DMS79 treated with DMSO at 0.1 percent for 48 hours (cell line): ENCODE measurements around the gene CCNG2.
"Not testable (repeated sequence)": the region's sequence is repeated elsewhere in the genome, so short reads cannot be mapped to it uniquely, and the experiment has no call there.

Experiments
- DNase-seq: peaks from one replicate; lab custom pipeline; 2025; lab: John Stamatoyannopoulos, UW

The CCNG2 gene, protein sequence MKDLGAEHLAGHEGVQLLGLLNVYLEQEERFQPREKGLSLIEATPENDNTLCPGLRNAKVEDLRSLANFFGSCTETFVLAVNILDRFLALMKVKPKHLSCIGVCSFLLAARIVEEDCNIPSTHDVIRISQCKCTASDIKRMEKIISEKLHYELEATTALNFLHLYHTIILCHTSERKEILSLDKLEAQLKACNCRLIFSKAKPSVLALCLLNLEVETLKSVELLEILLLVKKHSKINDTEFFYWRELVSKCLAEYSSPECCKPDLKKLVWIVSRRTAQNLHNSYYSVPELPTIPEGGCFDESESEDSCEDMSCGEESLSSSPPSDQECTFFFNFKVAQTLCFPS

DNA sequence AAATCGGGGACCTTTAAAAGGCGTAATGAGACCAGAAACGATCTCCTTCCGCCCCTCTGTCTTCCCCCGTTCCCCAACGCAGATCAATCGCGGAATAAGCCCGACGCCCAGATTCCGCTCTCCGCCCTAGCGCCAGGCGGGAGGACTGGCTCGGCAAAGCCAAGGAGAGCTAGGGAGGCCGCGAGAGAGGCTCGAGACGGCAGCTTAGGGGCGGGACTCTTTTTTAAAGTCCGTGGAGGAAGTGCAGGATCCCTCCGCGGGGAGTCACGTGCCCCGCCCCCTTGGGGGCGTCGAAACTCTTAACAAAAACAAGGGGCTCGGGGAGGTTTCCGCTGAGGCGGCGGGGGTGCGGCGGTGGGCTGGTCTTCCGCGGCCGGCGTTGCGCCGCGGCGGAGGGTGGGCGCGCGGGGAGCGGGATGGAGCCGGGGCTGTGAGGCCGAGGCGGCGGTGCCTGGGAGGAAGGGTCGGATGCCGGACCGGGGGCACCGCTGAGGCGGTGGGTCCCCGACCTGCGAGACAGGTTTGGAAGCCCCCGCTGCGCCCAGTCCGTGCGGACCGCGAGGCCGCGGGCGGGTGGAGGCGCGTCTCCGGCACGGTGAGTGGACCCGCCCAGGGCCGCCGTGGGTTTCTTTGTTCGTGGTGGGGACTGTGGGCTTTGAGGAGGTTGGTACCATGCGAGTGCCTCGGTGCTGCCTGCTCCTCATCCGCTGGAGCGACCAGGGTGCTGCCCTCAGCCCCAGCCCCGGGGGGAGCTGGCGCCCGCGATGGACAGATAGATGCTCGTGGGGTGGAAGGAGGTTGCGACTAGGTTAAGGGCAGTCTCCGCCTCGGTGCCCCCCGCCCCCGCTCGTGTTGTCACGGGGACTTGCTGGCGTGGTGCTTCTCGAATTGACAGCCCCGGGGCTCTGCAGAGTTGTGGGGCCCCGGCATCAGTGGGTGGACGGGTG, at the start of gene CCNG2:
Gene CCNG2 (plus strand): TSS at position 296 of the 947 bp plus-strand sequence. CDS start 1,326 bp downstream, outside the sequence.
- peak; percentile 95 for DNase-seq

DNA sequence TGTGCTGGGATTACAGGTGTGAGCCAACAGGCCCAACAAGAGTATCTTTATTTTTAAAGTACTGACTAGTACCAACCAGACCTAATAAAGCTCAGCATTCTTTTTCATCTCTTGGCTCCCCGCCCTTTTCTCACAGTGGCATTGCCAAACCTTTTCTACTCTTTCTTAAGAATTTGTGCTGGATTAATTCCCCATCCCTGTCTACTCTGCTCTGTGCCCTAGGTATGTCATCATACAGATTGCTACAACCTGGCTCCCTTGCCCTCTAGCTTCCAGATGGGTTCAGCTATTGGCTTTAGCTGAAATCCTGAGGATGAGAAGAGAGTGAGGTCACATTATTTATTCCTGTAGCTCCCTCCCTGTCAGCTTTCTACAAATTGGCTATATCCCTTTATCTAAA, 46.3 kb upstream of the CCNG2 start:
- DNase-seq: no peak

DNA sequence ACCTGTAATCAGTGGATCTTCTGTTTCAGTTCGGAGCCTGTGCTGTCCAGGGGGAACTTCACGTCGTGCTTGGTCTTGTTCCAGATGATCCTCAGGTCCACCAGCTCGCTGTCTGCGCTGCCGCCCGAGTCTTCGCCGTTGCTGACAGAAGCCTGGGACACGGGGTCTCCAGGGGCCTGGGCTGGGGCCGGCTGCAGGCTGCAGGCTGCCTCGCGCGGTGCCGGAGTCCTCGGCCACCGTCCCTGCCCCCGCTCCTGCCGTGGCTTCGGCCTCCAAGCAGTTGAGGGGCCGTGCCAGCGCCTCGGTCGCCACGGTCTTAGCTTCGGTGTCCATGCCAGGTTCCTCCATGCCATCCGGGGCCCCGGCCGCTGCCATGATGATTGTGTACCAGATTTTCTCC, 43.9 kb upstream of the CCNG2 start:
- no peak for DNase-seq

DNA sequence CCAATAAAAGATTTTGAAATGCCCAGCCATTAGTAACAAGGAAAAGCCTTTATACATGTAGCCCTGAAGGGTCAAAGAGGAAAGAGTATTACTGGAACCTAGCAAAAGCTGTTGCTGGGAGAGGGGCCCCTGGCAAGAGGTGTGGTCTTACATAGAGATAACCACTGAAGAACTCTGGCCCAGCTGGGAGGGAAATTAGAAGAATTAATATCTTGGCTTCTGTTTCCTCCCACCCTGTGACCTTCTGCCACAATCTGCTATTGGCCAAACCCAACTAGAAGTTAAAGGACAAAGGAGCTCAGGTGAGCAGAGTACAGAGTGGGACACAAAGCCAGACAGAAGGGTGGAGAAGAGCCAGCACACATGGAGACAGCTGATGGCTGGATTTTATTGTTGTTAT, 39.3 kb upstream of the CCNG2 start:
- DNase-seq: no peak

DNA sequence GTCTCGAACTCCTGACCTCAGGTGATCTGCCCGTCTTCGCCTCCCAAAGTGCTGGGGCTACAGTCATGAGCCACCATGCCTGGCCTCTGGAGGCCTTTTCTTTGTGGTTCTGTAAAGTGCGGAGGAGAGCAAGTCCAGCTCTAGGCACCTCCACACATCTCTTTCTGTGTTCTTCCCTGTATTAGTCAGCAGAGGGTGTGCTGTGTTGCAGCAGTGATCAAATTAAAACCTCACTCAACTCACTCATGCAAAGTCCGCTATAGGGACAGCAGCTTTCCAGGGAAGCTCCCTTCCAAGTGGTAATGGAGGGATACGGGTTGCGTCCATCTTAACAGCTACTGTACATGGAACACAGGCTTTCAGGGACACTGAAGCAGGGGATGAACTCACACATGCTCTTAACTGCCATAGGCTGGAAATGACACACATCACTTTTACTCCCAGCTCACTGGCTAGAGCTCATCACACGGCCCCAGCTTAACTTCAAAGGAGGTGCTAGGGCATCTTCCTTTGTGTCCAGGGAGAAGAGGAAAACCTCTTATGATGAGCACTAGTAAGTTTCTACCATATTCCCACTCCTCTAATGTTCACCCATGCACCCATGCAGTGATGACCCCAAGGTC, 36.0 kb upstream of the CCNG2 start:
- DNase-seq: no peak

DNA sequence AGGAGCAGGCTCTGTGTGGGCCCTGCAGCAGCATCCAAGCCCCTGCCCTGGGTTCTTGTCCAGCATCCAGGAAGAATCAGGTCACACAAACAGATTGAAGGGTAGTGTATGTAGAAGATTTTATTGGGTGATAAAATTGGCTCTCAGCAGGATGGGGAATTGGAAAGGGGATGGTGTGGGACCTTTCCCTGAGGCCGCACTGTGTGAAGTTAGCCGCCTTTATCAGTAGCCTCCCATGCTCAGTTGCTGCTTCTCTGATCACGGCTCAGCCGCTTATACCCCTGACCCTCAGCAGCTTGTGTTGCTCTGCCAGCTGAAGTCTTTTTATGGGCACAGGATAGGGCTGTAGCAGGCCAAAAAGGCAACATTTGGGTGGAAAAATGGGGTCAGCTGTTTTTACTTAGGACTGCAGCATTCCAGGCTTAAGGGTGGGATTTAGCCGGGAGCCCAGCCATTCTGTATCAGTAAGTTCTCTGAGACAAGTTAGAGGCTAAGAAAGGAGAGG, 35.2 kb upstream of the CCNG2 start:
- DNase-seq: no peak

DNA sequence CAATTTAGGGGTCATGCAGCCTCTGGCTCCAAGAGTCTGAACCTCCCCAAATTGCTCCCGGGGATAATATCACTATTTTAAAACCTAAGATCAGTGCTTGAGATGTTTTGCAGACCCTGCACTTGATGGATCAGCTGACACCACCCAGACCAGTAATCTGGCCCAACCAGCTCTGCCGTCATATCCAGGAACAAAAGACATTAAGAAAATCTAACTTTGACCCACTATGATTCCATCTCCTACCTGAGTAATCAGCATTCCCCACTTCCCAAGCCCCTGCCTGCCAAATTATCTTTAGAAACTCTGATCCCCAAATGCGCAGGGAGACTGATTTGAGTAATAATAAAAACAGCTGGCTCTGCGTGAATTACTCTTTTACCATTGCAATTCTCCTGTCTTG, 34.4 kb upstream of the CCNG2 start:
- no peak for DNase-seq

DNA sequence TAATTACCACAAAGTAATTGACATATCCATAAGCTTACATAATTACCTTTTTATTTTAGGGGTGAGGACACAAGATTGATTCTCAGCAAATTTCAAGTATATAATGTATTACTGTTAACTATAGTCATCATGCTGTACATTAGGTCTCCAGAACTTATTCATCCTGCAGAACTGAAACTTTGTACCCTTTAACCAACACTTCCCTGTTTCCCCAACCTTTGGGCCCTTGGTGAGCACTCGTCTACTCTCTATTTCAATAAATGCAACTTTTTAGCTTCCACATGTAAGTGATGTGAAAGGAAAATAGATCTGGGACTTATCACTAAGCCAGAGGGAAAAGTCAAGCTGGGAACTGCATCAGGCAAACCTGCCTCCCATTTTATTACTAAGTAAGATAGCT, 33.6 kb upstream of the CCNG2 start:
- DNase-seq: no peak

DNA sequence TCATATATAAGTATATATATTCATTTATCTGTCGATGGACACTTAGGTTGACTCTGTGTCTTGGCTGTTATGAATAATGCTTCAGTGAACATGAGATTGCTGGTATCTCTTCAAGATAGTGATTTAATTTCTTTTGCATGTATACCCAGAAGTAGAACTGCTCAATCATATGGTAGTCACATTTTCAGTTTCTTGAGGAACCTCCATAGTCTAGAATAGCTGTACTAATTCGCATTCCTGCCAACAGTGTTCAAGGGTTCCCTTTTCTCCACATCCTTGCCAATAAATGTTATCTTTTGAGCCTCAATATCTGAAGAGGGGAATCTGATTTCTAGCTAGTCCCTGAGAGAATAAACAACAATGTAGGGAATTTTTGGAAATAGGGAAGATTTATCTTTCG, 32.4 kb upstream of the CCNG2 start:
- no peak for DNase-seq

DNA sequence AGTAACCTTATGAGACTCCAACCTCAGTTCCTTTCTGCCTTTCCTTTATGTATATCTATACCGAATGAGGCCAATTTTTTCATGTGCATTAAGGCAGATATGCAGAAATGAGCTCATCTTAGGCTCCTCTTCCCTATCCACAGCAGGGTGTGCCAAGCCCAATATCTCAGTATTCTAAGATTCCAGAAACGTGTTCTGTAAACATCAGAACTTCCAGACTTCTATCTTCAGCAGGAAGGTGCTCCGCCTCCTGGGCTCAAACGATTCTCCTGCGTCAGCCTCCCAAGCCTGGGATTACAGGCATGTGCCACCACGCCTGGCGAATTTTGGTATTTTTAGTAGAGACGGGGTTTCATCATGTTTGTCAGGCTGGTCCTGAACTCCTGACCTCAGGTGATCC, 31.0 kb upstream of the CCNG2 start:
- DNase-seq: no peak

DNA sequence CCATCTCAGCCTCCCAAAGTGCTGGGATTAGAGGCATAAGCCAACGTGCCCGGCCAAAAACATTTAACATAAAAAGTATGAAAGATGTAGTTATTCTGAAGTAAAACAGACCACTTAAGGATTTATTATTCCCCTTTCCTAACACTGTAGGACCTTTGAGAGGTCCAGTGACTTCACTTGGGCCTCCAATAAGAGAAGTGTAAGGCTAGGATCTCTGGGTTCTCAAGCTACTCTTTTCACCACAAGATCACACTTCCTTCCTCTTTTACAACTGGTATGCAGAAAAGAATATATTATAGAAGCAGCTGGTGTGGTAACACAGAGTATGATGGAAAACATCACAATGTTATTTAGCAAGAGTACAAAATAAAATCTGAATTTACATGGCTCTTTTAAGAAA, 30.2 kb upstream of the CCNG2 start:
- no peak for DNase-seq

DNA sequence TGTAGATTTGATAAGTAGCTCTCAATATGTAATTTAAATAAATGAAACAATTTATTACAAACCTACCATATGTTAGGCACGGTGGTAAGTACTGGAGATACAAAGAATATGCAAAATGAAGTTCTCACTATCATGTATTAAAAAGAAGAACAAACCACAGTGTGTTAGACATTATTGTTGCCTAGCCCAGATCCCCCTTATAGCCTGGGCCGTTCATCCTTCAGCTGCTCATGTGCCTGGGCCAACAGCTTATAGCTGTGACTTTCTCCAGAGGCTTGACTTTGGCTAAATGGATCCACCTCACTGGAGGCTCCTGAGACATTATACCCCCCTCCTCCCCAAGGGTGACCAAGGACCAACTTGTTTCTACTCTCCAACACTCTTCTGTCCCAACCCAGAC, 29.8 kb upstream of the CCNG2 start:
- DNase-seq: no peak

DNA sequence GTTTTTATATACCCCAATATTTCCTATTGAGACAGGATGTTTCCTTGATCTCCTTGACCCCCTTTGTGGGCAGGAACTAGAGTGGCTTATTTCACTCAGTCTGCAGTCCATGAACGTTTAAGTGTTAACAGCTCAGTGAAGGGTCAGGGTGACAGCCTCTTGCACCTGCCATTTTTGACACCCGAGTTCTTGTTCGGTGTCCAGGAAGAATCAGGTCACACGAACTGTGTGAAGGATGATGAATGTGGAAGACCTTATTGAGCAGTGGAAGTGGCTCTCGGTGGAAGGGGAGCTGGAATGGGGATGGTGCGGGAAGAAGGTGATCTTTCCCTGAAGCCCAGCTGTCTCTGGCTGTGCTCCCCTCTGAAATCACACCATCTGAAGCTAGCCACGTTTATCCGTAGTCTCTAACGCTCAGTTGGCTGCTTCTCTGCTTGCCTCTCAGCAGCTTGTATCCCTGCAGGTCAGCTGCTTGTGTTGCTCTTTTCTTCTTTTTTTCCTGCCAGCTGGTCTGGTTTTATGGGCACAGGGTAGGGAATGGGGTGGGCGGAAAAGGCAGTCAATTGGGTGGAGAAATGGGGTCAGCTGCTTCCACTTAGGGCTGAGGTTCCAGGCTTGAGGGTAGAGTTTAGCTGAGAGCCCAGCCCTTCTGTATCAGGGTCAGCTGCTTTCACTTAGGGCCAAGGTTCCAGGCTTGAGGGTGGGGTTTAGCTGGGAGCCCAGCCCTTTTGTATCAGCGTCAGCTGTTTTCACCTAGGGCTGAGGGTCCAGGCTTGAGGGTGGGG, 29.0 kb upstream of the CCNG2 start:
- no peak for DNase-seq

DNA sequence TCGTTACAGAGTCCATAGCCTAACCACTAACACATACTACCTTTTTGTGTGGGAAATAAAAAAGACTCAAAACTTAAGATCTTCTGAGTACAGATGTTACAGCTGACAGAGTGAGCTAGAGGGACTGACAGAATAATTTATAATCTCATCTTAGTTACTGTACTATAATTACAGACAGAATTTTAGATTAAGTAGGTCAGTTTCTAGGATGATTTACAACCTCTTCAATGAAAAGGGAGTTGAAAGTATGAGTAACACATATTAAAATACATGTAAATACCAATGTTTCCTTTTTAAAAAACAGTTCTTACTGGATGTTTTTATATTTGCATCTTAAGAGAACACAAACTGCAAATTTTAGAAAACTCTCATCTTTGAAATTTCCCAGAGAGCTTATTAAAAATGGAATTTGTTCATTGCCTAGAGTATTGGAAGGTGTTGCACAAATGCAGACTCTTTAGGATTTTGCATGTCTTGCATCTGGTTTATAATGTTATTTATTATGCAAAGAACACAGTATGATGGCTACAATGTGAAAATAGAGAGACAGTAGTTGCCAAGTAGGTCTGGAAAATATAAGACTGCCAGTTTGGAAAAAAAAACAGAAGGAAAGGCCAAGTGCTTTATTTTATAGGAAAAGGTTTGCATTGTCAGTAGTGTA, 24.2 kb upstream of the CCNG2 start:
- DNase-seq: no peak

DNA sequence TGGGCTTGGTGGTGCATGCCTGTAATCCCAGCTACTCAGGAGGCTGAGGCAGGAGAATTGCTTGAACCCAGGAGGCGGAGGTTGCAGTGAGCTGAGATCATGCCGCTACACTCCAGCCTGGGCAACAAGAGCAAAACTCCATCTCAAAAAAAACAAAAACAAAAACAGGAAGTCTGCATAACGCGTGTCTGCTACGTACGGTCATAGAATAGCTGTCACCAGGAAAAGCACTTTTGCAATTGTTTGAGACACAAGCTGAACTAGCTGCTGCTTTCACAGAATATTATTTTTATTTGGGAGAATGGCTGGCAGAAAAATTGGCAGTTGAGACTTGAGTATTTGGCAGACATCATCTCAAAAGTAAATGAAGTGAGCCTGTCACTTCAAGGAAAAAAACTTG, 19.6 kb upstream of the CCNG2 start:
- DNase-seq: not testable (repeated sequence)

DNA sequence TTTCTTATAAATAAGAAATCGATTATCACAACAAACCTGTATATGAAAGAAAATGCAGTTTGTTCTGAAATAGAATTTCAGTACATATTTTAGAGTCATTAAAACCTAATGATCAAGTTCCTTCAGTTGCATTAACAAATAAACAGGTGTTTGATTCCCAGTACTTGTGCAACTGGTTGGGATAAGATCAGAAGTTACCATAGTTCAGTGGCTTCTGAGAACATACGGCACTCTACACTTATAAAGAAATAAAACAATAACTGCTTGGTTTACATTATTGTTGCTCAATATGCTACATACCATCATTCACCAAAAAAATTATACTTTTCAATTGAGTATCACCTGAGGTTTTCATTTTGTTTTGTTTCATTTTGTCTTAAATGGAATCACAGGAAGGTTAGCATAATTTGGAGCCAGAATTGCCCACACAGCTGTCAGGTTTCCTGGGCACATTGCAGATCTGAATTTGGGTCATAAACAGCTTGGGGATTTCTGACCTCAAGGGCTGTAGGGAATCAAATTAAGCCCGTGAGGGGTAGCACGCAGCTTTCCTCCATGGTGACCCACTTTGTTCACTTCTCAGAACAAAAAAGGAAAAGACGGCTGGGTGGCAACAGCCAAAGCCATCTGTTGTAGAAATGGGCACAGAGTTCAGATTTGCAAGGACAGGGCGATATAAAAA, 14.9 kb upstream of the CCNG2 start:
- DNase-seq: no peak

DNA sequence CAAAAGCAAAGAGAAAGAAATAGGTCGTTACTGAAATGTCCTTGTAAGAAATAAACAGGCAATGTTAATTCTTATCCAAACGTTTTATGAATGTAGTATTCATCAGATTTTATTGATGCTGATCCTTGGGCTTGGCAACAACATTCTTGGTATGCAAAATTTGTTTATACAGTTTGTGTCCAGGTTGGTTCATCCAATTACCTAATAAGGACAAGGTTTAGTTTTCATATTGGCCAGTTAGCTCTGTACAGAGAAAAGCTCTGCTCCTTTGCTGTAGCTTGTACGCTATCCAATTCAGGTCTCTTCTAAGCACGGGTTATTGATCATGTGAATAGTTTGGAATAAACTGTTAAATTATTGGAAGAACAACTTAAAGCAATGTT, 14.4 kb upstream of the CCNG2 start:
- no peak for DNase-seq

DNA sequence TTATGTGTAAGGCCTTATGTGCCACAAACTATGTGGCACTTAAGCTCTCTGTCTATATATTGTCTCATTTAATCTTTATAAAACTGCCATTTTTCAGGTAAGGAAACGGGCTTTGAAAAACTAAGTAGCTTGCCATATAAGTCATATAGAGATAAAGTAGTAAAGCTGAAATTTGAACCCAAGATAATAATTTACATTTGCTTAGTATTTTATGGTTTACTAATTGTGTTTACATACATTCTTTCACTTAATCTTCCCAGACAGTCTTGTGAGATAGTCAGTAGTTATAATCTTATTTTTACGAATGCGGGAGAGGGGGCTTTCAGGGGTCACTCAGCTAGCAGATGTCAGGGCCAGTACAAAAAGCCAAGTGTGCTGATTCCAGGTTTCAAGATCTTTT, 13.9 kb upstream of the CCNG2 start:
- DNase-seq: no peak

DNA sequence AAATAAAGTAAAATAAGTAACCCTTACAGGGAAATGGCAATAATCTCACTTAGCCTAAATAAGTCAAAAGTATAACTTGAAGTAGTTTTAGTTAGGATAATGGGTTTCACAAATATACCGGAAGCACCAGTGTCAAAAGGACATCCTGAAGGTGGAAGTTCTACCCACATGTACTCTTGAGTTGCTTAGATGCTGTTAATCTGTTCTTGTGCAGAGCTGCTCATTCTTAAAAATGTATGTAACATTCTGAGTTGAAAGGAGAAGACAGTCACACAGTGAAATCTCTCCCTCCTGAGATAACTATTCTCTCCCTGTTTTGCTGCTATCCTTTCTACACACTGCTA, 11.2 kb upstream of the CCNG2 start:
- no peak for DNase-seq

DNA sequence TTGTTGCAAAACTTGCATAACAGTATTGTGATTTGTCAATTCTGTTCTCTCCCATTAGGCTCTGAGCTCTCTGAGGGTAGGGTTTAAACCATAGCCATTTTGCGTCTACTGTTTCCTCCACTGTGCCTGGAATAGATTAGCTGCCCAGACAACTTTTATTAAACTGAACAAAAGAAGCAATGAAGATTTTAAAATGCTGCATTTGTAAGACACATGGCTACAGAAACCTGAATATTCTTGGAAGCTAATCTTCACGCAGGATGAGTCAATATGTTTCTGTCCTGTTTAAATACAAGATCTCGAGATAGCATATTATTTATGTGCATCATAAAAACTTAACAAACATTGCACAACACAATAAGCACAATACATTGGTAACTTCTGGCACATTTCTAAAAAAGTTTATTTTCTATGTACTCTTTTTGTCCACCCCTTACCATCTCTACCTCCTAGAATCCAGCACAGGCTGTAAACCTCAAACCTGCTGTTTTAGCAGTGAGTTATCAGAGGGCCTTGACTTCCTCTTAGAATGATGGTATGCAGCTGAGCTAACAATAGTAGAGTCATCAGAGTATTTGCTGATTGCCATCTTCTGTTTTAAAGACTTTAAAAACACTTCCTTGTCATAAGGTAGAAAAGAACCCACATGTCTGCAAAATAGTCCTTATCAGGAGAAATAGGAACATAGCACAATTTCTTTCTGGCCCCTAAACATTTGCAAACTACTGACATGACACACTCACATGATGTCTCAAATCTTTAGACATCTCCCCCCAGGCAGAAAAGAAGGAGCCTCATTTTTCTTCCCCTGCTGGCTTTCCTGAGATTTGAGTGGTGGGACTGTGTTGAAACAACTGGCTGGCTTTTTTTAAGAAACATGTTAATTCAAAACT, 10.6 kb upstream of the CCNG2 start:
- no peak for DNase-seq
